Trophoblast cell (in vitro differentiated cells and primary cell): ENCODE measurements around the gene FGB.

Source experiments
- DNase-seq, 2 donors: peaks; one replicate each; pipeline ENCODE4 v3.0.0-alpha.2; 2016
- H2AFZ ChIP-seq: 2 replicates; pipeline ENCODE4 v1.6.1; 2013; ENCODE audit warnings: low read length, moderate library complexity, mild to moderate bottlenecking; ENCODE audit not compliant: insufficient read depth, poor library complexity
- H2AK5ac ChIP-seq: 2 replicates; pipeline ENCODE4 v1.6.1; 2013; ENCODE audit warnings: mild to moderate bottlenecking, low read length
- H2BK120ac ChIP-seq: 2 replicates; pipeline ENCODE4 v1.6.1; 2013; ENCODE audit warnings: low read length, mild to moderate bottlenecking, moderate library complexity; ENCODE audit not compliant: insufficient read depth, poor library complexity
- H2BK12ac ChIP-seq: 2 replicates; pipeline ENCODE4 v1.6.1; 2013; ENCODE audit warnings: mild to moderate bottlenecking, low read length, moderate library complexity
- H2BK5ac ChIP-seq: 2 replicates; pipeline ENCODE4 v1.6.1; 2013; ENCODE audit warnings: low read length, low read depth, moderate library complexity, mild to moderate bottlenecking; ENCODE audit not compliant: poor library complexity
- H3K14ac ChIP-seq: 2 replicates; pipeline ENCODE4 v1.6.1; 2013; ENCODE audit warnings: mild to moderate bottlenecking, low read length
- H3K18ac ChIP-seq: 2 replicates; pipeline ENCODE4 v1.6.1; 2013; ENCODE audit warnings: mild to moderate bottlenecking, low read length
- H3K23ac ChIP-seq: 2 replicates; pipeline ENCODE4 v1.6.1; 2013; ENCODE audit warnings: low read length
- H3K27ac ChIP-seq: 2 replicates; pipeline ENCODE4 v1.5.1; 2013; ENCODE audit warnings: low read depth, mild to moderate bottlenecking, inconsistent platforms, low read length, moderate library complexity
- H3K27me3 ChIP-seq: 2 replicates; pipeline ENCODE4 v1.6.1; 2013; ENCODE audit warnings: inconsistent platforms, mild to moderate bottlenecking, low read length, moderate library complexity; ENCODE audit not compliant: insufficient read depth
- H3K36me3 ChIP-seq, 2 experiments: 1 replicate in 1 of 2; 2 replicates in 1 of 2; pipeline ENCODE4 v1.6.1; 2013; ENCODE audit warnings: low read length in 2 of 2, mild to moderate bottlenecking in 2 of 2, moderate library complexity in 1 of 2; ENCODE audit not compliant: insufficient read depth in 2 of 2, control insufficient read depth in 1 of 2
- H3K4ac ChIP-seq: 2 replicates; pipeline ENCODE4 v1.6.1; 2013; ENCODE audit warnings: low read depth, mild to moderate bottlenecking, low read length, moderate library complexity
- H3K4me1 ChIP-seq, 2 experiments: 1 replicate in 1 of 2; 2 replicates in 1 of 2; pipeline ENCODE4 v1.6.1; 2013; ENCODE audit warnings: low read length in 2 of 2, mild to moderate bottlenecking in 2 of 2, moderate library complexity in 1 of 2; ENCODE audit not compliant: insufficient read depth in 2 of 2, control insufficient read depth in 1 of 2
- H3K4me2 ChIP-seq: 2 replicates; pipeline ENCODE4 v1.6.1; 2013; ENCODE audit warnings: inconsistent platforms, mild to moderate bottlenecking, low read length, moderate library complexity
- H3K4me3 ChIP-seq: 2 replicates; pipeline ENCODE4 v1.5.1; 2013; ENCODE audit warnings: mild to moderate bottlenecking, low read depth, low read length, inconsistent platforms
- H3K79me1 ChIP-seq: one replicate; pipeline ENCODE4 v1.6.1; 2013; ENCODE audit warnings: low read length
- H3K79me2 ChIP-seq: 2 replicates; pipeline ENCODE4 v1.6.1; 2013; ENCODE audit warnings: low read length, mild to moderate bottlenecking; ENCODE audit not compliant: control insufficient read depth, insufficient read depth, poor library complexity
- H3K9ac ChIP-seq: 2 replicates; pipeline ENCODE4 v1.6.1; 2013; ENCODE audit warnings: mild to moderate bottlenecking, low read length
- H3K9me3 ChIP-seq: 2 replicates; pipeline ENCODE4 v1.6.1; 2013; ENCODE audit warnings: low read depth, mild to moderate bottlenecking, control low read depth, inconsistent platforms, low read length; ENCODE audit not compliant: insufficient read depth
- H4K12ac ChIP-seq: 2 replicates; pipeline ENCODE4 v1.6.1; 2013; ENCODE audit warnings: low read depth, mild to moderate bottlenecking, low read length, moderate library complexity
- H4K8ac ChIP-seq: 2 replicates; pipeline ENCODE4 v1.6.1; 2013; ENCODE audit warnings: low read depth, mild to moderate bottlenecking, low read length, moderate library complexity
- H4K91ac ChIP-seq: one replicate; pipeline ENCODE4 v1.6.1; 2013; ENCODE audit warnings: low read depth, mild to moderate bottlenecking, low read length, moderate library complexity
- WGBS: extraction: QIAGEN DNeasy Blood & Tissue Kit; methylation state at CpG from one replicate; pipeline ENCODE4 v1.1.7; 2013; ENCODE audit warnings: missing lambda C conversion rate; ENCODE audit not compliant: insufficient read length, insufficient coverage; ENCODE audit errors: extremely low coverage; 5-methylcytosine and 5-hydroxymethylcytosine counted together

The FGB gene

DNA sequence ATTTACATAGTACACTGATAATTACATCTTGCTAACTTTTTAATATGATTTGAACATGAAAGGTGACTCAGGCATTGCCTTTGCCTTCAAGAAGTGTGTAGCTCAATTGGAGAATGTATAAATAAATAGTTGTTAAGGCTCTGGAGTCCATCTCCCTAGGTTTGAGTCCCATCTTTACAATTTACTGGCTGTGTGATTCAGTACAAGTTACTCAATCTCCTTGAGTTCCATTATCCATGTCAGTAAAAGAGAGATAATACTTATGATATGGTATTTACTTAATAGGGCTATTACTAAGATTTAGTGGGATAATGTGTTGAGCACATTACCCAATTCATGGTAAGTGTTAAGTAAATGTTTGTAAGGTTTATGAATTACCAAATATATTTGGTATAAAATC lies 51.5 kb downstream of the FGB start:
- Histone ChIP-seq H3K36me3 (no peaks in the 10 kb centered on the region), H3K9me3 (no peaks in the 10 kb centered on the region), H3K4me3 (no peak overlapping the region), H4K91ac (no peak overlapping the region), H3K4ac (no peak overlapping the region), H3K4me1 (no peaks in the 10 kb centered on the region), H3K14ac (no peak overlapping the region), H3K9ac (no peak overlapping the region), H4K12ac (no peak overlapping the region), H2BK5ac (no peak overlapping the region), H2BK12ac (no peak overlapping the region), H3K79me2 (no peaks in the 10 kb centered on the region), H2BK120ac (no peak overlapping the region), H3K27ac (no peak overlapping the region), H3K27me3 (no peaks in the 10 kb centered on the region), H2AFZ (no peak overlapping the region), H3K4me2 (no peak overlapping the region), H4K8ac (no peak overlapping the region), H3K79me1 (no peaks in the 10 kb centered on the region), H2AK5ac (no peak overlapping the region), H3K23ac (no peak overlapping the region), H3K18ac (no peak overlapping the region)
- no peak for DNase-seq

DNA sequence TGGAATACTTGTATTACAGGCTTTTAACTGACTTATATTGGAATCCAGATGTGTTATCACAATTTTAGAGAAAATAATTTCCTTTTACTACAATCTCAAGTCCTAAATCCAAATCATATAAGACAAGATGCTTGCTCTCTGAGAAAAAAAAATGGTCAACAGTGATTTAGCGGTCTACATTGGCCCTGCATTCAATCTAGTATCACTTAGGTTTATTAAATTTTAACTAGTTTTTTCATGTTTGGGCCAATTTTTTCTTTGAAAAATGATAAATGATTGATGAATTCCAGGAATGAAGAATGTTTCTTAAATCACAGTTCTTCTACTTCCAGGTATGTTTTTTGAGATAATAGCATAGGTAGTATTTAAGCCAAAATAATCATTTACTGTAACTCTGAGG lies 52.4 kb downstream of the FGB start:
- H2BK120ac ChIP-seq = no peak overlapping the region
- no peaks in the 10 kb centered on the region for H3K79me1 ChIP-seq
- no peak overlapping the region for H2AK5ac ChIP-seq
- no peak overlapping the region for H2AFZ ChIP-seq
- no peaks in the 10 kb centered on the region for H3K36me3 ChIP-seq
- H3K4ac ChIP-seq = no peak overlapping the region
- H4K8ac ChIP-seq = no peak overlapping the region
- H4K91ac ChIP-seq = no peak overlapping the region
- H3K4me2 ChIP-seq = no peak overlapping the region
- no peak overlapping the region for H3K23ac ChIP-seq
- no peaks in the 10 kb centered on the region for H3K27me3 ChIP-seq
- H4K12ac ChIP-seq = no peak overlapping the region
- H3K9me3 ChIP-seq = no peaks in the 10 kb centered on the region
- H3K27ac ChIP-seq = no peak overlapping the region
- H3K18ac ChIP-seq = no peak overlapping the region
- no peak overlapping the region for H2BK12ac ChIP-seq
- DNase-seq = no peak
- no peak overlapping the region for H2BK5ac ChIP-seq
- no peak overlapping the region for H3K4me3 ChIP-seq
- no peaks in the 10 kb centered on the region for H3K79me2 ChIP-seq
- no peaks in the 10 kb centered on the region for H3K4me1 ChIP-seq
- no peak overlapping the region for H3K9ac ChIP-seq
- H3K14ac ChIP-seq = no peak overlapping the region
- no CpG with 5 or more reads among the region's 1 CpG for WGBS

DNA sequence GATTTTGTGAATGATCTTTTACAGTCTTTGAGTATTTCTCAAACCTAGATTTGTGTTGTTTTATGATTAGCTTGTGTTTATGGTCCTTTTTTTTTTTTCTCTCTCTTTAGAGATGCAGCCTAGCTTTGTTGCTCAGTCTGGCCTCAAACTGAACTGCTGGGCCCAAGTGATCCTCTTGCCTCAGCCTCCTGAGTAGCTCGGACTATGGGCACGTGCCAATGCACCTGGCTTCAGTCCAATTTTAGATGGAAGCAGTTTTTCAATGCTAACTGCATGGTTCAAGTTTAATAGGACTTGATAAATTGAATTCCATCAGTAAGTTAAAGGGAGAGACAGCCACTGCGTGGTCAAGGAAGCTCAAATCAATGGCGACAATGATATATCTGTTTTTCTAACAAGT lies 53.5 kb downstream of the FGB start:
- H3K27ac ChIP-seq = no peak overlapping the region
- no peaks in the 10 kb centered on the region for H3K9me3 ChIP-seq
- H3K36me3 ChIP-seq = no peaks in the 10 kb centered on the region
- no peak overlapping the region for H4K91ac ChIP-seq
- H4K8ac ChIP-seq = no peak overlapping the region
- no CpG with 5 or more reads among the region's 4 CpGs for WGBS
- no peak overlapping the region for H4K12ac ChIP-seq
- H3K4me1 ChIP-seq = no peaks in the 10 kb centered on the region
- H2AK5ac ChIP-seq = no peak overlapping the region
- no peak overlapping the region for H3K18ac ChIP-seq
- H3K14ac ChIP-seq = no peak overlapping the region
- H3K9ac ChIP-seq = no peak overlapping the region
- H3K4ac ChIP-seq = no peak overlapping the region
- no peak overlapping the region for H3K4me3 ChIP-seq
- no peak overlapping the region for H3K23ac ChIP-seq
- no peak for DNase-seq
- H3K79me2 ChIP-seq = no peaks in the 10 kb centered on the region
- H3K79me1 ChIP-seq = no peaks in the 10 kb centered on the region
- no peak overlapping the region for H3K4me2 ChIP-seq
- H2BK5ac ChIP-seq = no peak overlapping the region
- no peak overlapping the region for H2BK12ac ChIP-seq
- H2BK120ac ChIP-seq = no peak overlapping the region
- H2AFZ ChIP-seq = no peak overlapping the region
- no peaks in the 10 kb centered on the region for H3K27me3 ChIP-seq

DNA sequence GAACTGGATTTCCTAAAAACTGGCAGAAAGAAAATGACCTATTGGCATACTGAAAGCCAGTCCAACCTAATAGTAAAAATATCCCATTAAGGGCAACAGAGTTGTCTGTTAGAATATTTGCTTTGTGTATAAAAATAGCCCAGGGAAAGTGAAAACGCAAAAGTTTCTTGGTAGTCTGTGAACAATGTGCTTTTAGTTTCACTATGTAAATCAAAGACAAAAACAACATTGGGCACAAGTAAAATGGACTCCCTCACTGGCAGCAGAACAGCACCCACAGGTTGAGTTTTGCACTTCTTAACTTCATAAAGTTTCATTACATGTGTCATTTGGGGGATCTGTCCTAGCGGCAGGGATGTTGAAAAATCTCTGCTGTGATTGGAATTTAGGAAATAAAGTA lies 53.9 kb downstream of the FGB start:
- Histone ChIP-seq H2BK5ac (no peak overlapping the region), H2AFZ (no peak overlapping the region), H4K8ac (no peak overlapping the region), H3K4ac (no peak overlapping the region), H3K27ac (no peak overlapping the region), H3K4me2 (no peak overlapping the region), H3K36me3 (no peaks in the 10 kb centered on the region), H4K91ac (no peak overlapping the region), H3K18ac (no peak overlapping the region), H3K27me3 (no peaks in the 10 kb centered on the region), H2AK5ac (no peak overlapping the region), H3K4me1 (no peaks in the 10 kb centered on the region), H3K23ac (no peak overlapping the region), H3K9ac (no peak overlapping the region), H3K9me3 (no peaks in the 10 kb centered on the region), H3K79me1 (no peaks in the 10 kb centered on the region), H3K79me2 (no peaks in the 10 kb centered on the region), H2BK12ac (no peak overlapping the region), H3K14ac (no peak overlapping the region), H2BK120ac (no peak overlapping the region), H4K12ac (no peak overlapping the region), H3K4me3 (no peak overlapping the region)
- no peak for DNase-seq
- WGBS = no CpG with 5 or more reads among the region's 2 CpGs
